Sigmoid colon (tissue), 7 donors: ENCODE measurements around the gene CHRNA4. TPM values are rescaled to one million over a fixed set of nuclear protein-coding genes. Genes with fewer than 3 reads are reported as not detected.

Source experiments
- DNase-seq: peaks from one replicate; pipeline ENCODE4 v3.0.0-alpha.2; 2019
- H3K27ac ChIP-seq, 4 donors: fragments of 200-600 bp; sonication (generic); one replicate each; pipeline ENCODE4 v1.5.1; 2016 to 2019; ENCODE audit warnings: mild to moderate bottlenecking in 1 of 4
- H3K27me3 ChIP-seq, 3 donors: fragments of 200-600 bp; sonication (generic); one replicate each; pipeline ENCODE4 v1.5.1; 2019; ENCODE audit warnings: mild to moderate bottlenecking in 1 of 3
- H3K36me3 ChIP-seq, 4 donors: fragments of 200-600 bp; sonication (generic); one replicate each; pipeline ENCODE4 v1.5.1; 2016 to 2019
- H3K4me1 ChIP-seq, 4 donors: fragments of 200-600 bp; sonication (generic); one replicate each; pipeline ENCODE4 v1.5.1; 2017 to 2019
- H3K4me3 ChIP-seq, 4 donors: fragments of 200-600 bp; sonication (generic); one replicate each; pipeline ENCODE4 v1.5.1; 2017 to 2019; ENCODE audit warnings: mild to moderate bottlenecking in 2 of 4, moderate library complexity in 1 of 4
- H3K9me3 ChIP-seq, 4 donors: fragments of 200-600 bp in 3 of 4; sonication (generic) in 3 of 4; one replicate each; pipeline versions ENCODE4 v1.5.1 to v1.6.1; 2013 to 2019
- CTCF ChIP-seq, 4 experiments: fragments of 450-650 bp in 3 of 4; fragments of 200-600 bp in 1 of 4; IDR thresholded peaks; one replicate each; pipeline ENCODE4 v1.5.1; 2016 to 2019; ENCODE audit warnings: antibody characterized with exemption in 4 of 4, mild to moderate bottlenecking in 3 of 4, moderate library complexity in 2 of 4
- EP300 ChIP-seq, 4 donors: sonication (generic); formaldehyde crosslinking; IDR thresholded peaks; one replicate each; pipeline ENCODE4 v1.6.1; 2017; ENCODE audit warnings: antibody characterized with exemption in 4 of 4
- POLR2A ChIP-seq, 2 donors: fragments of 450-650 bp; IDR thresholded peaks; one replicate each; pipeline ENCODE4 v1.6.1; 2016; ENCODE audit warnings: antibody characterized with exemption in 2 of 2, mild to moderate bottlenecking in 2 of 2, moderate library complexity in 2 of 2
- POLR2AphosphoS5 ChIP-seq, 4 donors: sonication (generic); formaldehyde crosslinking; IDR thresholded peaks; one replicate each; pipeline ENCODE4 v1.6.1; 2017; ENCODE audit warnings: antibody characterized with exemption in 4 of 4
- WGBS, 2 donors: extraction: QIAGEN DNeasy Blood & Tissue Kit; methylation state at CpG; one replicate each; pipeline ENCODE4 v1.1.7; 2013; 5-methylcytosine and 5-hydroxymethylcytosine counted together
- intact Hi-C: fragments of 100-400 bp; cut with DNase I; formaldehyde crosslinking; loops from one replicate; pipeline ENCODE4 v1.15.1; 2023
- polyA plus RNA-seq, 3 donors: library from polyadenylated mRNA; stranded (reverse); fragments of 200-250 nt; gene quantifications; one replicate each; pipeline ENCODE4 v1.2.3, GENCODE V29; 2013
- total RNA-seq, 4 donors: library from RNA; depleted of rRNA; stranded (reverse); fragments of >200 nt; gene quantifications; one replicate each; pipeline ENCODE4 v1.1.0, GENCODE V29; 2016
- donor health status: healthy with polysubstance abuse.
- donor health status: Bipolar disorder and iron deficiency.
- donor health status: healthy.

Gene CHRNA4
- total and polyA plus RNA-seq, 7 donors: 0.07 to 1.1 TPM; not detected in 5

GRCh38 chr20:63297796-63298572, 63.2 kb downstream of the CHRNA4 start:
- peaks cover 21 to 78% (median 60%) of the 10 kb centered on the region in 3 donors for H3K27me3 ChIP-seq
- intact Hi-C loops: no loop called here

GRCh38 chr20:63297371-63297781, 63.8 kb downstream of the CHRNA4 start:
- TF ChIP-seq POLR2A (IDR thresholded peaks at IDR 0.05) (no peak), EP300 (IDR thresholded peaks at IDR 0.05) (no peak), POLR2AphosphoS5 (IDR thresholded peaks at IDR 0.05) (no peak), CTCF (IDR thresholded peaks at IDR 0.05) (no peak)
- no peaks in the 10 kb centered on the region for H3K4me1 ChIP-seq
- intact Hi-C loops: no loop called here
- no peak for DNase-seq
- H3K9me3 ChIP-seq: peaks cover 0 to 3% (median 0%) of the 10 kb centered on the region in 4 donors
- H3K4me3 ChIP-seq: no peak overlapping the region
- WGBS, 2 donors: 63 to 74% methylated on average over 11 of the region's 11 CpGs
- H3K36me3 ChIP-seq: no peaks in the 10 kb centered on the region
- H3K27me3 ChIP-seq: peaks cover 21 to 84% (median 60%) of the 10 kb centered on the region in 3 donors
- H3K27ac ChIP-seq: no peak overlapping the region

More at GRCh38 chr20:63297796-63298572, 63.2 kb downstream of the CHRNA4 start:
- no peak for DNase-seq
- H3K36me3 ChIP-seq: no peaks in the 10 kb centered on the region
- WGBS, 2 donors: 77 to 82% methylated on average over 16 of the region's 16 CpGs
- H3K9me3 ChIP-seq: peaks cover 0 to 3% (median 0%) of the 10 kb centered on the region in 4 donors
- no peak overlapping the region for H3K4me3 ChIP-seq
- TF ChIP-seq CTCF (IDR thresholded peaks at IDR 0.05) (no peak), POLR2A (IDR thresholded peaks at IDR 0.05) (no peak), POLR2AphosphoS5 (IDR thresholded peaks at IDR 0.05) (no peak)
- no peak overlapping the region for H3K27ac ChIP-seq
- no peaks in the 10 kb centered on the region for H3K4me1 ChIP-seq

- TF ChIP-seq CTCF (IDR thresholded peaks at IDR 0.05): no peak
- no peak for TF ChIP-seq POLR2AphosphoS5 (IDR thresholded peaks at IDR 0.05)
- no peak for TF ChIP-seq EP300 (IDR thresholded peaks at IDR 0.05)
- no peak for TF ChIP-seq POLR2A (IDR thresholded peaks at IDR 0.05)
- intact Hi-C loops: no loop called here
- H3K27ac ChIP-seq: no peak overlapping the region
- peaks cover 21 to 84% (median 60%) of the 10 kb centered on the region in 3 donors for H3K27me3 ChIP-seq
- no peak for DNase-seq
- WGBS, 2 donors: 38 to 50% methylated on average over 18 of the region's 18 CpGs
- peaks cover 0 to 3% (median 0%) of the 10 kb centered on the region in 4 donors for H3K9me3 ChIP-seq
- no peaks in the 10 kb centered on the region for H3K4me1 ChIP-seq
- no peak overlapping the region for H3K4me3 ChIP-seq
- H3K36me3 ChIP-seq: no peaks in the 10 kb centered on the region
These were observed 64.4 kb downstream of the CHRNA4 start for GRCh38 chr20:63296531-63297299.

GRCh38 chr20:63295846-63296245, 65.3 kb downstream of the CHRNA4 start:
- H3K27ac ChIP-seq: no peak overlapping the region
- no peak for DNase-seq
- peaks cover 0 to 6% (median 2%) of the 10 kb centered on the region in 4 donors for H3K4me1 ChIP-seq
- H3K9me3 ChIP-seq: peaks cover 0 to 2% (median 0%) of the 10 kb centered on the region in 4 donors
- no peak for TF ChIP-seq POLR2A (IDR thresholded peaks at IDR 0.05)
- no peak for TF ChIP-seq EP300 (IDR thresholded peaks at IDR 0.05)
- TF ChIP-seq CTCF (IDR thresholded peaks at IDR 0.05): no peak
- intact Hi-C loops: no loop called here
- H3K27me3 ChIP-seq: peaks cover 21 to 82% (median 60%) of the 10 kb centered on the region in 3 donors
- WGBS, 2 donors: 16 to 17% methylated on average over 20 of the region's 20 CpGs
- no peak overlapping the region for H3K4me3 ChIP-seq
- H3K36me3 ChIP-seq: no peaks in the 10 kb centered on the region
